Measurements from ENCODE around the gene MMP11. TPM values are rescaled to one million over a fixed set of nuclear protein-coding genes. Genes with fewer than 3 reads are reported as not detected.

The MMP11 gene
- total RNA-seq, 4 donors from 2014 or later: 2.8 to 6.5 (median 5.4) TPM

GRCh38 chr22:23789638-23790037 lies 17.0 kb downstream of the MMP11 start:
- no peaks in the 10 kb centered on the region for H3K27me3 ChIP-seq
- 90% methylated on average over 4 of the region's 4 CpGs for WGBS
- peak overlapping the region in 3 of 4 donors; percentile 3 to 42 (median 21) for H3K27ac ChIP-seq (replicated peaks in 1 of 4)
- DNase-seq (ENCODE audit: extremely low spot score): no peak
- TF ChIP-seq POLR2A (IDR thresholded peaks at IDR 0.05; ENCODE audit: low read depth) (no peak), EP300 (IDR thresholded peaks at IDR 0.05) (no peak), CTCF (IDR thresholded peaks at IDR 0.05) (no peak)
- peaks cover 31 to 69% (median 59%) of the 10 kb centered on the region in 4 donors for H3K4me1 ChIP-seq
- intact Hi-C loops (cut with DNase I): no loop called here
- peaks cover 21 to 31% (median 29%) of the 10 kb centered on the region in 4 donors for H3K36me3 ChIP-seq
- no peaks in the 10 kb centered on the region for H3K9me3 ChIP-seq
- no peak overlapping the region for H3K4me3 ChIP-seq

GRCh38 chr22:23790819-23791737 lies 18.4 kb downstream of the MMP11 start:
- no peaks in the 10 kb centered on the region for H3K9me3 ChIP-seq
- H3K27me3 ChIP-seq: no peaks in the 10 kb centered on the region
- H3K36me3 ChIP-seq: peaks cover 21 to 45% (median 44%) of the 10 kb centered on the region in 4 donors
- DNase-seq (ENCODE audit: extremely low spot score): no peak
- 38% methylated on average over 11 of the region's 11 CpGs for WGBS
- H3K4me1 ChIP-seq: peaks cover 30 to 60% (median 52%) of the 10 kb centered on the region in 4 donors
- no peak overlapping the region for H3K4me3 ChIP-seq
- H3K27ac ChIP-seq (replicated peaks in 1 of 4): peak overlapping the region; percentile 13 to 42 (median 26)
- intact Hi-C loops (cut with DNase I): no loop called here
- no peak for TF ChIP-seq EP300 (IDR thresholded peaks at IDR 0.05)
- TF ChIP-seq POLR2A (IDR thresholded peaks at IDR 0.05; ENCODE audit: low read depth): no peak
- no peak for TF ChIP-seq CTCF (IDR thresholded peaks at IDR 0.05)
- TF ChIP-seq POLR2AphosphoS5 (IDR thresholded peaks at IDR 0.05): no peak

- no peak overlapping the region for H3K4me3 ChIP-seq
- peaks cover 26 to 52% (median 51%) of the 10 kb centered on the region in 4 donors for H3K36me3 ChIP-seq
- peaks cover 25 to 54% (median 45%) of the 10 kb centered on the region in 4 donors for H3K4me1 ChIP-seq
- H3K9me3 ChIP-seq: no peaks in the 10 kb centered on the region
- intact Hi-C loops (cut with DNase I): no loop called here
- DNase-seq (ENCODE audit: extremely low spot score): no peak
- H3K27me3 ChIP-seq: no peaks in the 10 kb centered on the region
- WGBS: 79% methylated on average over 18 of the region's 25 CpGs
- peak overlapping the region; percentile 13 to 42 (median 26) for H3K27ac ChIP-seq (replicated peaks in 1 of 4)
- TF ChIP-seq POLR2A (IDR thresholded peaks at IDR 0.05; ENCODE audit: low read depth): no peak
- TF ChIP-seq POLR2AphosphoS5 (IDR thresholded peaks at IDR 0.05): no peak
- TF ChIP-seq CTCF (IDR thresholded peaks at IDR 0.05): no peak
- TF ChIP-seq EP300 (IDR thresholded peaks at IDR 0.05): no peak
Measured at GRCh38 chr22:23791738-23792645, 19.3 kb downstream of the MMP11 start.

GRCh38 chr22:23793326-23793725 lies 20.7 kb downstream of the MMP11 start:
- WGBS: 89% methylated on average over 8 of the region's 8 CpGs
- Histone ChIP-seq H3K9me3 (no peaks in the 10 kb centered on the region), H3K4me3 (no peak overlapping the region), H3K4me1 (peaks cover 19 to 43% (median 36%) of the 10 kb centered on the region in 4 donors), H3K27me3 (no peaks in the 10 kb centered on the region), H3K27ac (replicated peaks in 1 of 4) (no peak overlapping the region), H3K36me3 (peaks cover 34 to 64% (median 59%) of the 10 kb centered on the region in 4 donors)
- no peak for DNase-seq (ENCODE audit: extremely low spot score)
- TF ChIP-seq CTCF (IDR thresholded peaks at IDR 0.05): no peak
- no peak for TF ChIP-seq POLR2AphosphoS5 (IDR thresholded peaks at IDR 0.05)
- TF ChIP-seq EP300 (IDR thresholded peaks at IDR 0.05): no peak
- no peak for TF ChIP-seq POLR2A (IDR thresholded peaks at IDR 0.05; ENCODE audit: low read depth)
- intact Hi-C loops (cut with DNase I): no loop called here
